WTC11 (cell line): ENCODE measurements around the gene EPHA2. TPM values are rescaled to one million over a fixed set of nuclear protein-coding genes. Genes with fewer than 3 reads are reported as not detected.

Experiments
- ATAC-seq: fragments of 200-7000 bp; cut with Tn5 transposase; 2 replicates; pipeline ENCODE4 v1.10.0; 2021; ENCODE audit warnings: mild to moderate bottlenecking, moderate library complexity
- CTCF ChIA-PET: fragments of 300-600 bp; sonication (Branson Sonifier 250); formaldehyde crosslinking; loops from one replicate; lab custom pipeline; 2021; ENCODE audit warnings: antibody characterized with exemption; lab: Charles Lee
- POLR2A ChIA-PET: fragments of 350-600 bp; sonication (Branson Sonifier 250); formaldehyde crosslinking; loops from one replicate; lab custom pipeline; 2021; ENCODE audit warnings: antibody characterized with exemption; lab: Charles Lee
- DNase-seq: peaks from one replicate; pipeline ENCODE4 v3.0.0; 2021; ENCODE audit warnings: low spot score
- H3K27ac Mint-ChIP-seq: 2 replicates; pipeline ENCODE4 v1.8.0; 2021; ENCODE audit warnings: mixed read lengths
- H3K27me3 Mint-ChIP-seq: 2 replicates; pipeline ENCODE4 v1.8.0; 2021; ENCODE audit warnings: low read depth, mild to moderate bottlenecking, moderate library complexity, mixed read lengths
- H3K36me3 Mint-ChIP-seq: 2 replicates; pipeline ENCODE4 v1.8.0; 2021; ENCODE audit warnings: mixed read lengths
- H3K4me1 Mint-ChIP-seq: 2 replicates; pipeline ENCODE4 v1.8.0; 2022; ENCODE audit warnings: mixed read lengths
- H3K4me3 Mint-ChIP-seq: 2 replicates; pipeline ENCODE4 v1.8.0; 2021; ENCODE audit warnings: mild to moderate bottlenecking, moderate library complexity, mixed read lengths
- H3K9me3 Mint-ChIP-seq: 2 replicates; pipeline ENCODE4 v1.8.0; 2021; ENCODE audit warnings: mixed read lengths
- AR ChIP-seq: fragments of 250-450 bp; sonication (Bioruptor Pico); IDR thresholded peaks from 2 replicates; pipeline ENCODE4 v1.9.0; 2021; ENCODE audit warnings: mild to moderate bottlenecking
- FOXK1 ChIP-seq: sonication (generic); formaldehyde crosslinking; IDR thresholded peaks from 2 replicates; pipeline ENCODE4 v1.8.0; 2022; ENCODE audit warnings: mild to moderate bottlenecking, moderate library complexity, missing genetic modification reagents
- JAZF1 ChIP-seq: fragments of 250-450 bp; sonication (Bioruptor Pico); IDR thresholded peaks from 2 replicates; pipeline ENCODE4 v1.9.0; 2021; ENCODE audit warnings: moderate library complexity, mild to moderate bottlenecking, inconsistent platforms
- MAX ChIP-seq: sonication (generic); formaldehyde crosslinking; IDR thresholded peaks from 2 replicates; pipeline ENCODE4 v1.8.0; 2022; ENCODE audit warnings: mild to moderate bottlenecking, missing genetic modification reagents
- MLX ChIP-seq: sonication (generic); formaldehyde crosslinking; IDR thresholded peaks from 2 replicates; pipeline ENCODE4 v1.8.1; 2023; ENCODE audit warnings: mild to moderate bottlenecking, missing genetic modification reagents, moderate library complexity
- NFE2L1 ChIP-seq: sonication (generic); formaldehyde crosslinking; IDR thresholded peaks from 2 replicates; pipeline ENCODE4 v1.8.1; 2023; ENCODE audit warnings: missing genetic modification reagents
- NFYB ChIP-seq: sonication (generic); formaldehyde crosslinking; conservative IDR thresholded peaks from 2 replicates; pipeline ENCODE4 v1.8.0; 2022; ENCODE audit warnings: low read depth, missing genetic modification reagents
- NR1H2 ChIP-seq: sonication (generic); formaldehyde crosslinking; IDR thresholded peaks from 2 replicates; pipeline ENCODE4 v1.9.0; 2021; ENCODE audit warnings: mild to moderate bottlenecking, moderate library complexity, missing genetic modification reagents
- NR3C1 ChIP-seq: sonication (generic); formaldehyde crosslinking; conservative IDR thresholded peaks from 2 replicates; pipeline ENCODE4 v1.8.1; 2023; ENCODE audit warnings: low read depth, mild to moderate bottlenecking, missing genetic modification reagents
- PRDM15 ChIP-seq: sonication (generic); formaldehyde crosslinking; IDR thresholded peaks from 2 replicates; pipeline ENCODE4 v1.8.0; 2022; ENCODE audit warnings: missing genetic modification reagents
- SMAD4 ChIP-seq: sonication (generic); formaldehyde crosslinking; IDR thresholded peaks from 2 replicates; pipeline ENCODE4 v1.8.0; 2022; ENCODE audit warnings: mild to moderate bottlenecking, missing genetic modification reagents
- TCF7 ChIP-seq: sonication (generic); formaldehyde crosslinking; IDR thresholded peaks from 2 replicates; pipeline ENCODE4 v1.8.0; 2022; ENCODE audit warnings: mild to moderate bottlenecking, low read depth, missing genetic modification reagents, moderate library complexity
- TP53 ChIP-seq: sonication (generic); formaldehyde crosslinking; IDR thresholded peaks from 2 replicates; pipeline ENCODE4 v1.8.1; 2023; ENCODE audit warnings: mild to moderate bottlenecking, missing genetic modification reagents
- total RNA-seq: library from RNA; stranded (reverse); gene quantifications from 3 replicates; pipeline ENCODE4 v1.2.3, GENCODE V29; 2021
- TF ChIP-seq, protein P1 (sequence below): fragments of 250-450 bp; sonication (Bioruptor Pico); conservative IDR thresholded peaks from 2 replicates; pipeline ENCODE4 v1.9.0; 2021; ENCODE audit warnings: mild to moderate bottlenecking
- TF ChIP-seq, protein P2 (sequence below): sonication (generic); formaldehyde crosslinking; IDR thresholded peaks from 2 replicates; pipeline ENCODE4 v1.8.0; 2022; ENCODE audit warnings: mild to moderate bottlenecking, missing genetic modification reagents
- TF ChIP-seq, protein P3 (sequence below): sonication (generic); formaldehyde crosslinking; IDR thresholded peaks from 2 replicates; pipeline ENCODE4 v1.8.1; 2022; ENCODE audit warnings: mild to moderate bottlenecking, moderate library complexity, missing genetic modification reagents
- TF ChIP-seq, protein P4 (sequence below): fragments of 250-450 bp; sonication (Bioruptor Pico); IDR thresholded peaks from 2 replicates; pipeline ENCODE4 v1.9.0; 2021; ENCODE audit warnings: mild to moderate bottlenecking
- TF ChIP-seq, protein P5 (sequence below): sonication (generic); formaldehyde crosslinking; IDR thresholded peaks from 2 replicates; pipeline ENCODE4 v1.8.1; 2022; ENCODE audit warnings: low read depth, missing genetic modification reagents, borderline replicate concordance

The EPHA2 gene
- total RNA-seq, 1 experiment from 2014 or later = 44.4 TPM

GRCh38 chr1:16120940-16121410 lies 34.9 kb downstream of the EPHA2 start:
- Mint-ChIP-seq H3K9me3 (no peaks in the 10 kb centered on the region), H3K4me1 (peaks cover 63% of the 10 kb centered on the region), H3K4me3 (no peak overlapping the region), H3K27ac (peak overlapping the region; percentile 45; the same call in 1 of the 2 replicates), H3K27me3 (no peaks in the 10 kb centered on the region), H3K36me3 (peaks cover 14% of the 10 kb centered on the region)
- CTCF ChIA-PET = interaction anchor here (1.0 to 8.2 kb wide), 5 partner anchors 24 to 54 kb away, joined by 3 to 61 read pairs (median 6); no protein-coding TSS in a partner anchor
- TF ChIP-seq NFYB = no peak
- no peak for TF ChIP-seq SMAD4 (CRISPR knock-in tag)
- no peak for TF ChIP-seq MAX
- TF ChIP-seq, protein P1, sequence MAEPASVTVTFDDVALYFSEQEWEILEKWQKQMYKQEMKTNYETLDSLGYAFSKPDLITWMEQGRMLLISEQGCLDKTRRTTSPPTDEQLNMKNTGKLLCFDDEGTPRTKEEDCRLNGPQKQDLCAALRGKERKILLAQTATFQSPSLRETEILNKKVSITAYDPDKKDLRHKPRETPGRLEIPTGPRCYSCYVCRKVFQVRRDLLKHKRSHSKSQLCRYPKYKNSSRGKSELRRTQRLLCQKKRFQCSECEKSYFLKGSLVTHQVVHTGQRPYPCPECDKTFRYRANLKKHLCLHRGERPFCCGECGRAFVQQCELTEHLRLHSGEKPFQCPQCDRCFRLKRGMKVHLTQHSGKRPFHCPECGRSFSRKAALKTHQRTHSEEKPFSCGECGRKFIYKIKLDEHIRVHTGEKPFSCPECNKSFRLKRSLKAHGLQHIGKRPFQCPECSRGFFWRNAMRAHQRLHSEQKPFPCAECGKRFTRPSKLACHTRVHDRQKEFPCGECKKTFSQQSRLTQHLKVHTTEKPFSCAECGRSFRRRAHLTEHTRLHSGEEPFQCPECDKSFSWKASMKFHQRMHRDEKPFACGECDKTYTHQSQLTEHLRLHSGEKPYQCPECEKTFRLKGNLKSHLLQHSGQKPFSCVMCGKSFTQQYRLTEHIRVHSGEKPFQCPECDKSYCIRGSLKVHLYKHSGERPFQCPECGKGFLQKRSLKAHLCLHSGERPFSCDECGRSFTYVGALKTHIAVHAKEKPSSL (CRISPR knock-in tag) = no peak
- no peak for TF ChIP-seq TCF7
- no peak for TF ChIP-seq NFE2L1 (CRISPR knock-in tag)
- no peak for ATAC-seq
- no peak for DNase-seq
- POLR2A ChIA-PET = interaction anchor here (0.8 kb wide), 1 partner anchor 24 kb away, joined by 3 read pairs; no protein-coding TSS in a partner anchor

GRCh38 chr1:16120407-16120806 lies 35.5 kb downstream of the EPHA2 start:
- CTCF ChIA-PET = interaction anchor here (0.8 to 8.2 kb wide), 4 partner anchors 35 to 55 kb away, joined by 3 to 61 read pairs (median 15); partner anchors contain the start of gene EPHA2
- TF ChIP-seq, protein P1 (CRISPR knock-in tag) = no peak
- TF ChIP-seq, protein P2, sequence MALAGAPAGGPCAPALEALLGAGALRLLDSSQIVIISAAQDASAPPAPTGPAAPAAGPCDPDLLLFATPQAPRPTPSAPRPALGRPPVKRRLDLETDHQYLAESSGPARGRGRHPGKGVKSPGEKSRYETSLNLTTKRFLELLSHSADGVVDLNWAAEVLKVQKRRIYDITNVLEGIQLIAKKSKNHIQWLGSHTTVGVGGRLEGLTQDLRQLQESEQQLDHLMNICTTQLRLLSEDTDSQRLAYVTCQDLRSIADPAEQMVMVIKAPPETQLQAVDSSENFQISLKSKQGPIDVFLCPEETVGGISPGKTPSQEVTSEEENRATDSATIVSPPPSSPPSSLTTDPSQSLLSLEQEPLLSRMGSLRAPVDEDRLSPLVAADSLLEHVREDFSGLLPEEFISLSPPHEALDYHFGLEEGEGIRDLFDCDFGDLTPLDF (CRISPR knock-in tag) = no peak
- TF ChIP-seq, protein P3, sequence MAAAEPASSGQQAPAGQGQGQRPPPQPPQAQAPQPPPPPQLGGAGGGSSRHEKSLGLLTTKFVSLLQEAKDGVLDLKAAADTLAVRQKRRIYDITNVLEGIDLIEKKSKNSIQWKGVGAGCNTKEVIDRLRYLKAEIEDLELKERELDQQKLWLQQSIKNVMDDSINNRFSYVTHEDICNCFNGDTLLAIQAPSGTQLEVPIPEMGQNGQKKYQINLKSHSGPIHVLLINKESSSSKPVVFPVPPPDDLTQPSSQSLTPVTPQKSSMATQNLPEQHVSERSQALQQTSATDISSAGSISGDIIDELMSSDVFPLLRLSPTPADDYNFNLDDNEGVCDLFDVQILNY (CRISPR knock-in tag) = no peak
- TF ChIP-seq TP53 = no peak
- no peak for TF ChIP-seq PRDM15 (CRISPR knock-in tag)
- no peak for TF ChIP-seq FOXK1
- TF ChIP-seq AR (CRISPR knock-in tag) = no peak
- no peak for TF ChIP-seq JAZF1 (CRISPR knock-in tag)
- TF ChIP-seq, protein P4, sequence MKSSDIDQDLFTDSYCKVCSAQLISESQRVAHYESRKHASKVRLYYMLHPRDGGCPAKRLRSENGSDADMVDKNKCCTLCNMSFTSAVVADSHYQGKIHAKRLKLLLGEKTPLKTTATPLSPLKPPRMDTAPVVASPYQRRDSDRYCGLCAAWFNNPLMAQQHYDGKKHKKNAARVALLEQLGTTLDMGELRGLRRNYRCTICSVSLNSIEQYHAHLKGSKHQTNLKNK (CRISPR knock-in tag) = no peak
- TF ChIP-seq NR1H2 = no peak
- TF ChIP-seq, protein P5, sequence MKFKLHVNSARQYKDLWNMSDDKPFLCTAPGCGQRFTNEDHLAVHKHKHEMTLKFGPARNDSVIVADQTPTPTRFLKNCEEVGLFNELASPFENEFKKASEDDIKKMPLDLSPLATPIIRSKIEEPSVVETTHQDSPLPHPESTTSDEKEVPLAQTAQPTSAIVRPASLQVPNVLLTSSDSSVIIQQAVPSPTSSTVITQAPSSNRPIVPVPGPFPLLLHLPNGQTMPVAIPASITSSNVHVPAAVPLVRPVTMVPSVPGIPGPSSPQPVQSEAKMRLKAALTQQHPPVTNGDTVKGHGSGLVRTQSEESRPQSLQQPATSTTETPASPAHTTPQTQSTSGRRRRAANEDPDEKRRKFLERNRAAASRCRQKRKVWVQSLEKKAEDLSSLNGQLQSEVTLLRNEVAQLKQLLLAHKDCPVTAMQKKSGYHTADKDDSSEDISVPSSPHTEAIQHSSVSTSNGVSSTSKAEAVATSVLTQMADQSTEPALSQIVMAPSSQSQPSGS (CRISPR knock-in tag) = no peak
- TF ChIP-seq MLX (CRISPR knock-in tag) = no peak
- TF ChIP-seq NR3C1 (CRISPR knock-in tag) = no peak

More at GRCh38 chr1:16120407-16120806, 35.5 kb downstream of the EPHA2 start:
- Mint-ChIP-seq H3K27ac (no peak overlapping the region), H3K36me3 (peaks cover 10% of the 10 kb centered on the region), H3K4me1 (peaks cover 67% of the 10 kb centered on the region), H3K4me3 (no peak overlapping the region), H3K9me3 (no peaks in the 10 kb centered on the region), H3K27me3 (no peaks in the 10 kb centered on the region)
- DNase-seq (no peak), ATAC-seq (peak; percentile 11; the same call in 1 of the 2 replicates)
- POLR2A ChIA-PET = no interaction called here
